ENCODE measurements around the gene STYX.

Gene STYX, protein sequence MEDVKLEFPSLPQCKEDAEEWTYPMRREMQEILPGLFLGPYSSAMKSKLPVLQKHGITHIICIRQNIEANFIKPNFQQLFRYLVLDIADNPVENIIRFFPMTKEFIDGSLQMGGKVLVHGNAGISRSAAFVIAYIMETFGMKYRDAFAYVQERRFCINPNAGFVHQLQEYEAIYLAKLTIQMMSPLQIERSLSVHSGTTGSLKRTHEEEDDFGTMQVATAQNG

DNA sequence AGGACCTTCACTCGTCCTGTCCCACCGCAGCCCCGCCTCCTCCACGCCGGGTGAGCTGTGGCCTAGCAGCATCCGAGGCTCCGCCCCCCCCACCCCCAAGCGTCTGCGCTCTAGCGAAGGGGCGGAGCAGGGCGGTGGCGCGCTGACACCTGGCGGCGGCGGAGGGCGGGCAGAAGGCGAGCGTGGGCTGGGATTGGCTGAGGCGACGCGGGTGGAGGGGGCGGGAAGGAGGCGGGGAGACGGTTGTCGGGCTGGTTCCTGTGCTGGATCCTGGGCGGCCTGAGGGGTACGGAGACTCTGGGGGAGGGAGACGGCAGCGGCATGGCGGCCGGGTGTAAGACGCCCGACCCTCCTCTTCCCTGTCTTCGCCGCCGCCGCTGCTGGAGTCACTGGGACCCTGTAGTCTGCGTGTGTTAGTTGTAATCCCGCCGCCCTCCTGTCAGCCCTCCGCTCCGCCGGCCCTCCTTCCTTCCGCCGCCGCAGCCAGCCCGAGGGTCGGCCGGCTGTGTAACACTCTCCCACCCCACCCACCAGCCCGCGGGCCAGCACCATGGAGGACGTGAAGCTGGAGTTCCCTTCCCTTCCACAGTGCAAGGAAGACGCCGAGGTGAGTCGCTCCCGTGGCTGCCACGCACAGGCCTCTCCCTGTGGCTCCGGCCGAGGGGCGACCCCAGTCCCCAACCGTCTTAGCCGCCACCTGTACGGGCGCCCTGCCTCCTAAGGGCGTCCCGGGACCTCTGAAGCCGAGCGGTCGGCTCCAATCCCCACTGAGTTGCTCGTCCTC, at the start of gene STYX:
TSS of gene STYX (plus strand) at position 242 of the 784 bp plus-strand sequence. CDS start at position 551, 309 bp downstream.
- DNase-seq: peak; percentile 96 to 98

DNA sequence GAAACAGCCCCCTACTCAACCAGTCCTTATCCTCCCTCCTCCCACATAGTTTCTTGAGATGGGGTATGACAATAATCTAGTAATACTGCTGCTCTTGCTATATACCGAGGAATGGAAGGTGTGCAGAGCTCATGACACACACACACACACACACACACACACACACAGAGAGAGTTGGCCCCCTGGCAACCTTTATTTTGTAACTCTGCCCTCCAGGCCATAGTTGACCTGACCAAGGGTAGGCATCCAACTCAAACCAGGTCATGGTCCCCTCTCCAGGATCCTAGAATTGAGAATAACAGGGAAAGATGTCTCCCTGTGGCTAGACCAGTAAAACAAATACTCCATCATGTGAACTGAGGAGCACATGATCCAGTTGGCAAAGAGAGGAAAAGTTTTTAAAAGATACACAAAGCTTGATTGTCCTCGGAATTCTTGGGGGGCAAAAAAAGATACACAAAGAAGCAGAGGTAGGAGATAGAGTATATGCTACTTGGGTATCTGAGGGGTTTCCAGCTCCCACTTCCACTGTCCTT, 45.9 kb upstream of the STYX start:
- no peak for DNase-seq

DNA sequence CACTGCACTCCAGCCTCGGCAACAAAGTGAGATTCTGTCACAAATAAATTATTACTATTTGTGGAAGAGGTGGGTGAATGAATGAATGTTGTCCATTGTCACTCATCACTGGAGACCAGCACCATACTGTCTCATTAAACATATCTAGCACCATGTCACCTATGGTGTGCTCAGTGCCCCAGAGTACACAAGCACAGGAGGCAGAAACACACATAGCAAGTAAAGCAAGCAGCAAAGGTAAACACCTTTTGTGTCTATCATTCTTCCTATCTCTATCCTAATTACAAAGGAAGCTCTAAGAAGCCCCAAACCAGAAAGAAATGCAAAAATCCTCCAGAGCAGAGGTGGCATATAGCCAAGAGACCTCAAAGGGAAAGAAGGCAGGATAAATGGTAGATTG, 43.8 kb upstream of the STYX start:
- DNase-seq: no peak

DNA sequence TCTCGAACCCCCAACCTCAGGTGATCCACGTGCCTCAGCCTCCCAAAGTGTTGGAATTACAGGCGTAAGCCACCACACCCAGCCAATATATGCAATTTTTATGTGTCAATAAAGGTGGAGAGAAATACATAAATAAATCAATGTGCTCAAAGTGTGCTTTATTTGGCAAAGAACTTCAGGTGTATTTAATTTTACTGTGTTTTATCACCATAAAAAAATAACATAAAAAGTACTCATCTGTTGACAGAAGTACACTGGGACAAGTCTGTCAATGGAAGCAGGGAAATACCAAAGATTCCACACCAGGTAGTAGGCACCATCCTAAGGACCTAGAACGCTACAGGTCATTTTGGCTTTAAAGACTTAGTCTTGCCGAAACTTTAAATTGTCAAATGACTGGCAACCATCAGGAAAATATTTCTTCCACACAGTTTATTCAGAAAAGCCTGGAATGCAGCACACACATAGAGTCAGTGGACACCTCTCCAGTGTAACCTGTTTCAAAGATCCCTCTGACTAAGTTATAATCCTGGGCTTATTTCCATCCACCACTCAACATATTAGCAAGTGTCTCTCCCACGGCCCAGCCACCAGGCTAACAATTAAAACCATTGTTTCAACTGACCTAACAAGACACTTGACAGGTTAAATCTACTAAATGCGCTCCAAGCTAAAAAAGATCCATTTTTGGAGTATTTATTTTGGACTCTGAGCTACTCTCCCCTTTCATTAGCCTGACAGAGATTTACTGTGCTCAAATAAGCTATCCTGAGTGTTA, 38.8 kb upstream of the STYX start:
- DNase-seq: no peak

DNA sequence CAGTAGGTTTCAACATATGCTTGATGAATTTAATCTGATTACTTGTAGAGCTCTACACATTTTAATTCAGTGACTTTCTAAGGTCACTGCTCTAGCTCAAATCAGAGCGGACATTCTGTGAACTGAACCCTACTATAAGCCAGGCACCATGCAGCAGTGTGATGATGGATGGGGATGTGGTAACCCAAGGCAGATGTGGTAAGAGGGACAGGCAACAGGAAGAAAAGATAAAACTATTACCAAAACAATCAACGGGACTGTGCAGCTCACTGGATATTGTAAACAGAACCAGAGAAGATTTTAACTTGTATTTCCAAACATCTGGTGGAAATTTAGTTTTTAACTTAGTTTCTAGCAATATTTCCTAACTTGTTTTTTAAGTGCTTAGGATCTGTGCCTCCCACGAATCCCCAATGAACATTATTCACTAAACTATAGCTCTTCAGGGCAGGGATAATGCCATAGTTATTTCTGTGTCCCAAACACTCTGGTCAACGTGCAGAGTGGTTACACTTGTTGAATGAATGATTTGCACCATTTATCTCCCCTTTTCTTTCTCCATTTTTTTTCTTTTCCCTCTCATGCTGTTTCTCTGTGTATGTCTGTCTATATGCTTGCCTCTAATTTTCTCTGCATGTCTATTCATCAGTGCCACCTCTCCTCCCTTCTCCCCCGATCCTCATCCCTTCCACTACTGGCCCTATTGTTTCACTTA, 37.6 kb upstream of the STYX start:
- peak in 1 of 2 donors; percentile 35 for DNase-seq

DNA sequence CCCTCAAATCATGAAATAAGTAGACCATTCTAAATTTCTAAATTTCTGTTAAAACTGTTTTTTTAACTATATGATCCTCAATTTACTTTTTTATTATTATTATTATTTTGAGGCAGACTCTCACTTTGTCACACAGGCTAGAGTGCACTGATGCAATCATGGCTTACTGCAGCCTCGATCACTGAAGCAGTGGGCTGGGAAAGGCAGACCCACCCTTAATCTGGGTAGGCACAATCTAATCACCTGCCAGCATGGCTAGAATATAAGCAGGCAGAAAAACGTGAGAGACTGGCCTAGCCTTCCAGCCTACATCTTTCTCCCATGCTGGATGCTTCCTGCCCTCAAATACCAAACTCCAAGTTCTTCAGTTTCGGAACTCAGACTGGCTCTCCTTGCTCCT, 36.9 kb upstream of the STYX start:
- no peak for DNase-seq

DNA sequence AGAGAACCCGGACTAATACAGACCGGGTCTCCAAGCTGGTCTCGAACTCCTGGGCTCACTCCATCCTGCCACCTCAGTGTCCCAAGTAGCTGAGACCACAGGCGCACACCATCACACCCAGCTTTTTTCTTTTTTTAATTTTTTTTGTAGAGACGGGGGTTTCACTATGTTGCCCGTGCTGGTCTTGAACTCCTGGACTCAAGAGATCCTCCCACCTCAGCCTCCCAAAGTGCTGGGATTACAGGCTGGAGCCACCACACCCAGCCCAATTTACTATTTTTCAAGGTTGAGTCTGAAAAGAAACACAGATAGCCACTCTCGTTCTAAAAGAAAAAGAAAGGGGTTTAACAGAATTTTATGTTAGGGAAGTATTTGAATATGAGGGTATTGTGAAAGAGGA, 36.4 kb upstream of the STYX start:
- DNase-seq: no peak

DNA sequence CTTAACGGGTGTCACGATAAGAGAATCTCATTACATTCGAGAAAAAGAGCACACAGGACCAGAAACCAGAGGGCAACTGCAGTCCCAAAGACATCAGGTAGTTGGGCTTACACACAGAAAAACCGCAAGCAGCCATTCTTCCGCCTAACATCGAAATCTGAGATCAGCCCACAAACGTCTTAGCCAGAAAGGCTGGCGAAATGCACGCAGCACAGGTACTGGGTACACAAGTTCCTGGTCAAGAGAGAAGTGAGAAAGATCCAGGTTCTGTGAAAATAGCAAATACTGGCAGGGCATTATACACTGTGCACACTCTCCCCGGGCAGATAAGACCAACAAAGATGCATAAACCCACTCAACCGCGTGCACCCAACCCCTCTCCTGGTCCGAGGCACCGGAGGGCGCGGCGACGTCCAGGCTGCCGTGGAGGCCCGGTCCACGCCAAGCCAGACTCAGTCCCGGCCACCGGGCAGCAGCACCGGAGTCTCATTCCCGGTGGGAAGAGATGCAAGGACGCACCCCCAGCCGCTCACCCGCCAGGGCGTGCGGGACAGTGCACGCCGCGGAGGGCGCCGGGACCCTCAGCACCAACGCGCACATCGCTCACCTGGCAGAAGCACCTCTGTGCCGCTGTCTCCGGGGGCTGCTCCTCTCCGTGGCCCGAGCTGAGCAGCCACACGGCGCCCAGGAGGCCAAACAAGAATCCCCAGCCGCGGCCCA, 35.0 kb upstream of the STYX start:
- peak; percentile 64 to 76 for DNase-seq

DNA sequence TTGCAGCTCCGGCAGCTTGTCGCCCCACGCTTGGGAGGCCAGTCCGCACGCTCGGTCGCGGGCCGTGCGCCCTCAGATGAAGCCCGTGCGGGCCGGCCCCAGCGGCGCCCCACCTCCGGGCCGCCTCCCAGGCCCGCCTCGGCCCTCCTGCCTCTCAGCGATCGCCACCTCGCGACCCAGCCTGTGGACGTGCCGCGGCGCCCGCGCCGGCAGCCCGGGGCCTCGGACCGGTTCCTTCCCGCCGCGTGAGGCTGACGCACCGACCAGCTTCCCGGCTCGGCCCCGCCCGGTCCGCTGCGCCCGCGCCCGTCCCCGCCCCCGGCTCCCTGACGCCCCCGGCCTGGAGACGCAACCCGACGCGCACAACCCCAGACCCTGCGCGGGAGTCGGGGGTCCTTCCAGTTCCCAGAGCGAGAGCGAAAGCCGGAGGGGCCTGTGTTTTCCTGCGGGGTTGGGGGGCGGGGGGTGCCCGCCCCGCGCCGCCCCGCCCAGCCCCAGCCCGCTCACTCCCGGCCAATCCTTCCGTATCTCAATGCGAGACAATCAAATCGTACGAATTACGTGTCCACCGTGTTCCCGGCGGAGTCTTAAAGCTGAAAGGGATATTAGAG, 34.4 kb upstream of the STYX start, which contains the start of gene ERO1A:
TSS of gene ERO1A (minus strand) at position 78 of the 611 bp plus-strand sequence. CDS start at position 1, 77 bp downstream.
- DNase-seq: peak; percentile 66 to 70

DNA sequence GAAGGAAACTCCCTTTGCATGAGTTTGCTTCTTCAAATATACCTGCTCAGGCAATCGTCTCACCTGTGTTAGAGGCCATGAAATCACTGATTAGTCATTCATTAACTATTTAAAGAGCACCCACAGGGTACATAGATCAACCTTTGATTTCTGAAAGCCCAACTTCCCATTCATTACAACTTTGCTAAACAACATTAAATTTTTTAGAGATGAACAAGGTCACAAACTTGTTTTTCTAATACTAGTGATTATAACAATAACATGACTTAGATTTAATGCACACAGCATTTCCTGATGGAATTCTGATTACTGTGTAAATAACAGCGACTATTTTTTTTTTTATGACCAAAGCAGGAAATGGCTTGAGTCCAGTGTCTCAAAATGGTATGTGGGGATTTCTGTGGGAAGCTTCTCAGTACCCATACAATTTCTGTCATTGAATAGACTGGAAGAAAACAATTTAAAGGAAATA, 29.2 kb upstream of the STYX start:
- DNase-seq: no peak

DNA sequence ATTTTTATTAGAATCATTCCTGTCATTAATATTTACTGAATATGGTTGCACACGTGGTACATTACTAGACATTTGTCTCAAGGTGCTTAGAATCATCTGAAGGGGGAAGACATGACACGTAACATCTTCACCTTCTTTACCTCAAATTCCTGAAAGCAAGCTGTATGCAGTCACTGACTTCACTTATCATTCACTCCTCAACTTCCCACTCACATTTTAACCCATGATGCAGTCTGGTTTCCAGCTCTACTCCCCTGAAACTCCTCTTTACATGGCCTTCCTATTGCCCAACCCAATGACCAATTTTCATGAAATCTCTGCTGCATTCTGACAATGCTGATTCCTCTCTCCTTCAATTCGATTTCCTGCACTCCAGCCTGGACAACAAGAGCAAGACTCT, 28.7 kb upstream of the STYX start:
- no peak for DNase-seq

DNA sequence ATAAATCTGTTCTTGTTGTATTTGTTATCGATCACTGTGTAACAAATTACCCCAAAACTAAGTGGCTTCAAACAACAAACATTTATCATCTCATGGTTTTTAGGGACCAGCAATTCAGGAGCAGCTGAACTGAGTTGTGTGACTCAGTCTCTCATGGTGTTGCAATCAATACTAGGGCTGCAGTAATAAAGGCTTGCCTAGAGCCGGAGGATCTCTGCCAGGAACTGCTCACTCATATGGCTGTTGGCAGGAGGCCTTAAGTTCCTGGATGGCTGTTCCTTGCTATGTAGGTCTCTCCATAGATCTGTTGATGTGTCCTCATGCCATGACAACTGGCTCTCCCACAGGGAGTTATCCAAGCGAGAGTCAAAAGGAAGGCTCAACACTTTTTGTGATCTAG, 26.7 kb upstream of the STYX start:
- peak in 1 of 2 donors; percentile 28 for DNase-seq

DNA sequence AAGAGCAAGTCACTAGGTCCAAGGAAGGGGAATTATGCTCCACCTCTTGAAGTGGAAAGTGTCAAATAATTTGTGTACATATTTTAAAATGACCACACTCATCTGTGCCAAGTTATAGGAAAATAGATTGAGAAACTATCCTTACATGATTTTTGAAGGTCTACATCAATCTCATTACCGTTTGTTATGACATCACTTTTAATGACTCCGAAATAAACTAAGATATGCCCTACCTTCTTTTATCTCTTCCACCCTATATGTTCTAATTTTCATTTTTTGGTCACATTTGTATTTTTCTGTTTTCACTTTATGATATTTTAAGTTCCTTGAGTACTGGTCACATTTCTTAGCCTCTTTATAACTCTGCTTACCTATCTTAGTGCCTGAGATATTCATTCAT, 26.3 kb upstream of the STYX start:
- no peak for DNase-seq

DNA sequence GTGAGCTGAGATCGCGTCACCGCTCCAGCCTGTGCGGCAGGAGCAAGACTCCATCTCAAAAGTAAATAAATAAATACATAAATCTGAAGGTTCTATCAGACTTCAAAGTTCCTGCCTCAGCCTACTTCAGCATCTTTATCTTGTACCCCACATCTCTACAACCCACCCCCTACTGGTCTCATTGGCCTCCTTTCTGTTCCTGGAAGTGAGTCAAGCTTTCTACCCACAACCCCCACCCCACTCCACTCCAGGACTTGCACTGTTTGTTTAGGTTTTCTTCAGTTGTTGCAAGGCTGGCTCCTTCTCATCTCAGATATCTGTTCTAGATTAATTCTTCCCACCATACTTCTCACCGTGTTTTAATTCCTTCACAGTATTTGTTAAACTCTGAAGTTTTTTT, 23.7 kb upstream of the STYX start:
- DNase-seq: peak; percentile 26 to 60

DNA sequence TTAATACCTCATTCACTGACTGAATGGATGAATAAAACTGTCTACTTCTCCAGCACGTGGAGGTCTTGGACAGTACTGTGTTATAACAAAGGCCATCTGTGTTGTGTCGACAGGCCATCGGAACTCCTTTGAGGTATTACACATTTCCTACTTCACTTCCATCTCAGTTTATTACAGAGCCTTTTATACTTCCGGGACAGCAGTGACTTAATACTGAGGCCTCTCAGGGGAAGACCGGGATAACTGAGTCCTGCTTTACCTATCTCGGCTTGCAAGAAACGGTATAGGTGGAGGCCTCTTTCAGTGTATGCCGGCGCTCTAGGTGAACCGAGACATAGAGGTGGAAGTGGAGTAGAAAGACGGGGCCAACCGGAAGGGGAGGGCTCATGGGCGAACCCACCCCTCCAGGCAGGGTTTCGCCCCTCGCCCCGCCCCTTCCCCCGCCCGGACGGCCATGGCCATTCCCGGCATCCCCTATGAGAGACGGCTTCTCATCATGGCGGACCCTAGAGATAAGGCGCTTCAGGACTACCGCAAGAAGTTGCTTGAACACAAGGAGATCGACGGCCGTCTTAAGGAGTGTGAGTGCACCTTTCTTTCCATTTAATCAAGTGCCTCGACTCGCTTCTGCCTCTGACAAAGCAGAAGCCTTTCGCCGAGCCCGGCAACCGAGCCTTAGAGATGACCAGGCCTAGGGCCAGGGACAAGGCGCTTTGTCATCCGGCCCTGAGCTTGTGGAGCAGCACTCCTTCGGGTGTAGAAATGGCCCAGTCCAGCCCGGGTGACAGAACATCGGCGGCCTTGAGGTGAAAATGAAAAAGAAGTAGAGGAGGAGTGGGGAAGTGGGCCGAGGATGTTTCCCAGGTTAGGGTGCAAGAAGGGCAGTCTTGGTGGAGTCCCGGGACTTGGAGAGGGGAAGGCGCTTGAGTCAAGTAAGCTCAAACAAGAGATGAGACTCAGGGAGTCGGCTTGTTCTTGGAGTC, 23.0 kb upstream of the STYX start, which contains the start of gene PSMC6:
TSS of gene PSMC6 (plus strand) at position 477 of the 983 bp plus-strand sequence. CDS start at position 497, 20 bp downstream.
- DNase-seq: peak; percentile 93 to 95

DNA sequence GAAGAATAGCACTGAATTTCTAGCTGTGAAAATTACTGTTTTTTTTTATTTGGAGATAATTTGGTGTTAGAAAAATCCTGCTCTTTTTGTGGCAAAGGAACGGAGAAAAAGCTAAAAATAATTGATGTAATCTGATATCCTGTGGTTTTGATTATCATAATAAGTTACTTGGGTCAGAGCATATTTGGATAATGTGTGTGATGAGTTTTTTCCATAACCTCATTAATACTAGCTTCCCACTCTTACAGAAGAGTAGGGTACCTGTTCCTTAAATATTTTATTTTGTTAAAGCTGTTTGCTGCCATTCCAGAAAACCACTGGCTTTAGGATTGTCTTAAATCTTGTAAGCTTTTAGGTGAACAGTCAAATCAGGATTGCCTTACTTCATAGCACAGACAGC, 18.3 kb upstream of the STYX start:
- no peak for DNase-seq

DNA sequence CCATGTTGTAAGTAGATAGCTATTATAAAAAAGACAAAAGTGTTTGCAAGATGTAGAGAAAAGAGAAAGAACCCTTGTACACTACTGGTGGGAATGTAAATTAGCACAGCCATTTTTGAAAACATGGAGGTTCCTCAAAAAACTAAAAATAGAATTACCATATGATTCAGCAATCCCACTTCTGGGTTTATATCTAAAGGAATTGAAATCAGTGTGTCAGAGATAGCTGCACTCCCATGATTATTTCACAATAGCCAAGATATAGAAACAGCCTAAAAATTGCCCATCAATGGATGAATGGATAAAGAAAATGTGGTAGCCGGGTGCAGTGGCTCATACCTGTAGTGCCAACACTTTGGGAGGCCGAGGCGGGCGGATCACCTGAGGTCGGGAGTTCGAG, 13.8 kb upstream of the STYX start:
- DNase-seq: no peak

DNA sequence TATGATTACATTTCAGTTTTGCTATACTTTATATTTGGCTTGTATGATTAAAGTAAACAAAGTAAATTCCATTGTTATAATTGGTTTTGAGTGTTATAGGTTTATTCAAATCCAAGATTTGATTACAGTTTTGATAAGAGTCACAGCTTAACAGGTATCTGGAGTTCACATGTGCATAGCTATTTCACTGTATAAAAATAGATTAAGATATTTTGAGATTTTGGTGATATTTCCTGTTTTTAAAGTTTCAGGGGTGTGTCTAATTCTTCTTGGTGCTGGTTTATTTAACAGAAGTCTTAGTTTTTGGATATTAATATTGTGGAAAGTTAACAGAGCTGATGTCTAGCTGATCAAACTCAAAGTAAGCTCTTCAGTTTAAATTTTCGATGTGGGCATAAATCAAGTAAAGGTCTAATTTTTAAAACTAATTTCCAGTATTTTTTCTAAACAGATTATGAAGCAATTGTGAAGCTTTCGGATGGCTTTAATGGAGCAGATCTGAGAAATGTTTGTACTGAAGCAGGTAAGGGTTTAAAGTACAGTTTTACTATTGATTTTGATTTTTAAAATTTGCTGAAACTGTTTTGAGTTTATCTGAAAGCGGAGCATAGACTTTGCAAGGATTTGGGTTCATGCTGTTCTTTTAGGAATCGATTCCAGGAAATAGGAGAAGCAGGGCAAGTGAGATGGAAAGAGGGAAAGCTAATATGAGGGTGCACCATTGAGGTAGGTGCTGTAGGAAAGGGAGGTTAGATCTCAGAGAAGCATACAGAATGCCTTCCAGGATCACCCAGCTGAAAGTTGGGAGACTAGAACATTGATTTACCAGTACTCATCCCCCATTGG, 6.2 kb upstream of the STYX start:
- DNase-seq: no peak

DNA sequence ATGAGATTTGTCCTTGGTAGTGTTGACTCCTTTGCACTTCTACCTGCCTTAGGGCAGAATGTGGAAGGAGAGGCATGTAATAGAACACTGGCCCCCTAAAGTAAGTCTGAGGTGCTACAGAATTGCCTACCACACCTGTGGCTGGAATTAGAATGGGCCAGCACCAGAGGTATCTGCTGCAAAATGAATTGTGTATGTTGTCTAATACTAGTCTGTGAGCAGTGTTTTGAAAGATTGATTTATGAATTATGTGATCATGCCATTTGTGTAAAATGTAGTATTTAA, 5.7 kb upstream of the STYX start:
- no peak for DNase-seq
